HG03280 (cell line): ENCODE data around the gene SORBS1.

ENCODE experiments used
- ATAC-seq: cut with Tn5 transposase; IDR thresholded peaks from one replicate; pipeline ENCODE4 v1.9.1; 2021; ENCODE audit warnings: mild to moderate bottlenecking, moderate library complexity; ENCODE audit not compliant: unreplicated experiment

Gene SORBS1

DNA sequence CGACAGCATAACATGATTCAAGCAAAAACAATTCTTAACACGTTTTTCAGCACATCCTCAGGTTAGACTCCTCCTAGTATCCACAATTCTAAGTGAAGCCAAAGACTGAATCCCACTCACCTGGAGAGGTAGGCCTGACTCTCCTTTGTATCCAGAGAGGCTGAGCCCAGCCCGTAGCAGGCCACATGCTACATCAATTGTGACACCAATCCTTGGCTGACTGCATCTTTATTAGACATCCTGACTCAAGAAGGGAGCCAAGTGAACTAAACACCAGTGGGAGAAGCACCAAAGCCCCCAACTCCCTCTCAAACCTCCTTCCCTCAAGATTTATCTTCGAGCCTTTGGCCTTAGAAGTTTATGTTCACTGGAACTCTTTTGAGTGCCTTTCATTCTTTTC lies 144.9 kb downstream of the SORBS1 start:
- ATAC-seq: no peak

DNA sequence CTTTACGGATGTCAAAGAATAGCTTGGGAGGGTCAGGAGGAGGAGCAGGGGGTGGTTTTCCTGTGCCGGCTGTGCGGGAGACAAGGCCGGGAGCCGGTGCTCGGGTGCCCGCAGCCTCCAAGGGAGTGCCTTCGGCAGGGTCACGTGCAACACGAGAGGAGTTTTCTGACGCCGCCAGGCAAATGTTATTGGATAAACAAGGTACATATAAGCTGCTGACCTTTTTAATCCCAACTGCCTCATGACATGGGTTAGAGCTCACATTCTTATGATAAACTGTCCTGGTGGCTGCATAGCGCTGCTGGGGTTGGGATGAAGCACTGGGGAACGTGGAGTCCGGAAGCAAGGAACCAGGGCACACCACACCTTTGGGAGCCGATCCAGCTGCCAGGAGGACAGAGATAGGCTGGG lies 145.5 kb downstream of the SORBS1 start:
- no peak for ATAC-seq

DNA sequence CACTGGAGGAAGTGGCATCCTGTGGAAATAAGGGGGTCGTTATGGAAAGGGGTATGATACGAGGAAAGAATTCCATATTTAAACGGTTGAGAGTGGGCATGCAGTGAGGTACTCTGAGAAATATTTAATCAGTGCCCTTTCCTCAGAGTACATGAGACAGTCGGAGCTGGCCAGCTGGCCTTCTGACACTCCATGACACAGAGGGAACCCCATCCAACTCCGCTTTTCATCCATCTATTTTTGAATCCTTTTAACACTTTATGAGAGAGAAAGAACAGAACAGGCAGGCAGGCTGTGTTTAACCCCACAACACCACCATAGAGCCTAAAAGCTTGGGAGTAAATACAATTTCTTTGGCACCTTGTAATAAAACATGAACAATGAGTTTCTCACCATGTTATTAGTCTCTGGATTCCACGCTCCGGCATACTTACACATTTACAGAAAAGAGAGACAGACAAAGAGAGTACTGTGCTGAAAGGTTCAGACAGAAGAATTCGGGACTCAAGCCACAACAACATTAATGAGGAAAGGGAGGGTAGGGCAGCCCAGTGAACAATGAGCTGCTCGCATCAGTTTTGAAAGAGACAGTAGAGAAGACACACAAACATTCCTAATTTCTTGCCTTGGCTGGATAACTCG lies 146.2 kb downstream of the SORBS1 start:
- ATAC-seq: no peak

DNA sequence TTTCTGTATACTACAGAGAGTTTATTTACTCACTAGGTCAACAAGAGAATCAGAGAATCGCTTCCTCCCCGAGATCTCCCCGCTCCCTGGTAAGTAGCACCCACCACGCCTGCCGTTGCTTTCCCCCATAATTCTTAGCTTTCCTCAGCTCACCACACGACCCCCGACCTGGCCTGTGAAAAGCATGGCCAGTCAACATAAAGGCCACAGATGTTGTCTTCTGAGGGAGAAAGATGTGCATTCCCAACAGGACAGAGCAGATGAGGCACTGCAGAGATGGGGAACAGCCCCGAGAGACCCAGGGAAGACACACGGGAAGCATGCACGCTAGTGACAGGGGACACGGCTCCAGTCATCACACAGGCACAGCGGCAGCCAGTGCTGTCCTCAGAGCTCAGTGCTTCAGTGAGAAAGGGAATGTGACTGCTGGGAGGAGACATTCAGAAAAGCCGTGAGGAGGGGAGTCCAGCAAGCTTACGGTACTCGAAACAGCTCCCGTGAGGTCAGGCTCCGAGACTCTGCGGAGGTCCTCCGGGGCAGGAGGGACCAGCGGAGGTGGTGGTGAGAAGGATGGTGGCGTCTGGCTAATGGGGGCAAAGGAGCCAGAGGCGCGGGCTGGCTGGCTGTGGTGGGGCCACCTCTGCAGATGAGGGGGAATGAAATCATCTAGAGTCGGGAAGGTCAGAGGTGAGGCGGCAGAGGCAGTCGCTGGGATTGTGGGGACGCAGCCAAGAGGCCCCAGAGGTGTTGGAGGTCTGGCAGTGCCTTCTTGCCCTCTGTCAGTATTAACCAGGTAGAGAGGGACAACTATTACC lies 146.9 kb downstream of the SORBS1 start:
- no peak for ATAC-seq

DNA sequence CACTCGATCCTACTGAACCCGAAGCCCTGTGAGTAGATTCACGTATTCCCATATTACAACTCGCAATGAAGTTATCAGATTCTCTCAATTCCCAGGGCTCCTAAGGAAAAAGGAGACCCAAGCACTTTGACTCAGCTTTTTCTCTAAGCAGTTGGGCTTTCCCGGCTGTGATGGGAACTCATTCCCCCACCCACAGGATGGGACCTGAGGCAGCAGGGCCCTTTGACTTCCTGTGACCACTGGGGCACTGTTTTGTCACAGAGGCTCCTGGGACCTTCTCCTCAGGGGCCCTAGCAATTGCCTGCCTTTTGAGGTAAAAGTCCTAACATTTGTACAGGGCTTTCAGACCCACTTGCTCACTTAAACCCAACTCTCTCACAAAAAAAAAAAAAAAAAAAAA lies 147.6 kb downstream of the SORBS1 start:
- ATAC-seq: no peak

DNA sequence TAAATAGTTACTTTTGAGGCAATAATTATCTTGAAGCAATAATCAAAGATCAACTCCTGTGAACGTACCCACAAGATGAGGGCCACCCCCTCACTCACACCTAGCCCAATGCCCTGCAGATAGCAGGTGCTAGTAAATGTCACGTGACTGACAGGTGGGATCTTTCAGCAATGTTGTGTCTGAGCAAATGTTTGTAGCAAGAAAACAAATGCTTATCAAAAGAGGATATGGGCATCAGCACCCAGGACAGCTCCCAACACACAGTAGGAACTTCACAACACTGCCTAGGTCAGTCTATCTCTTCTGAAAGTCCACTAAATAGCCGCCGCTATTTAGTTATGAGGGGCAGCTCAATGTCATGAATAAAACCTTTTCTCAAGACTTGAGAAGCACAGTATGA lies 149.5 kb downstream of the SORBS1 start:
- ATAC-seq: no peak

DNA sequence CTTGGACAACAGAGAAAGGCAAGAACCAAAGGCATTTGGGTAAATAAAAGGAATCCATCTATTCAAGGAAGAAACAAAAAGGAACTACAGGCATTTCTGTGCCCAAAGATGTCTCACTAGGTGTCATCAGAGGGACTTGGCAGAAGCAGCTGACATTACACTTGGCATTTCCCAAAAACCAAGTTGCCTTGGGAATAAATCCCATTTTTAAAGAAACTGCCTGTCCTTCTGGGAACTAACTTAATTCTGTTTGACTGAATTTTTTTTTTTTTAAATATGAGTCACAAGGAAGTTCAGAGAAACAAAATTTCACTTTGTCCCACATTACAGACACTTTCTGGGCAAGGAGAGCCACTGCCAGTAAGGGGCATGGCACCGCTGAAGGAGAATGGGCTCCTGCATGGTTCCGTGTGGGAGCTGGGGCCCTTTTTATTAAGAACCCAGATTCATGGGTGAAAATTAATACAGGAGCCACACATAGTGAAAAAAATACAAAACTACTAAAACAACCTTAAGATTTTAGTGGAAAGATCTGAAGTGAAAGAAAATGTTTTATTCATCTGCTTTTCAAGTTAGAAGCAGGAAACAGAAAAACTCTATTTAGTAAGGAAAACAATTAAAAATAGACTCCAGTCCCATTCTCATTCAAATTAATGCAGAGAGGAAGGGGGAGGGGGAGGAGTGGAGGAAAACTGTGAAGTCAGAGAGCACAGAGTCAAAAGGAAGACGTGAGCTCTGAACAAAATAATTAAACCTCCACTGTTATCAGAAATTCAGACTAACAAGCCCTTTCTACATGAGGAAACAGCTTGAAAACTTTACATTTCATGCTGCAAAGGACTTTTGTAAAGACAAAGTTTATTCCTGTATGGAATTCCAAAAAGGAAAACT lies 151.9 kb downstream of the SORBS1 start:
- no peak for ATAC-seq

DNA sequence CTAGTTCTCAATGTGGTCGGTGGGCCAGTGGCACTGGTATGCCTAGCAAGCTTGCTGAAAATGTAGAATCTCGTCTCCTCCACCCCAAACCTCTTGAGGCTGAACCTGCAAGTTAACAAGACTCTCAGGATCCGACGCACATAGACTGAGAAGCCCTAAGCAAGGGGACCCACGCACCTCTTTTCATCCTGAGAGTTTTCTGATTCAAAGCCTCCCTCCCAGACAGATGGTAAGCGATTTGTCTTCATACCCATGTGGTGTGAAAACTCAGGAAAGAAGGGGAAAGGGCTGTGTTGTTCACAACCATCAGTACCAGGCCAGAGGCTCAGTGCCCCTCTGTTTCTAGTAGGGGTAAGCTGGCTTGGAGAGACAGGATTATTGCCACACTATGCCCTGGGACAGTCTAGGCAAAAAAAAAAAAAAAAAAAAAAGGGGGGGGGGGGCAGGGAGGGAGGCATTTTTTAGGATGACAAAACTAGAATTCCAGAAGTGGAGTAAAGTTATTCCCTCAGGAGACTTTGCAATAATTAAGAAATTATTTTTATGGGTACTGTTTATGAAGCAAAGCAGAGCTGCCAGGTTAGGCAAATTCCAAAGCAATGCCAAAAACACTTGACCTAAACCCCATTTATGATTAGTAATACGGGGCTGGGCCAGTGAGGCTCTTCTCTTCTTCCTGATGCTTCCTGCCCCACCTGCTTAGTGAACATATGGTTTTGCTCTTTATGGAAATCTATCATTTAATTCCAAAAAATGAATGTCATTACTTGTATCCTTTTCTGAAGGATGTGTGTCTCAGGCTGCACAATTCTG lies 152.8 kb downstream of the SORBS1 start:
- ATAC-seq: no peak

DNA sequence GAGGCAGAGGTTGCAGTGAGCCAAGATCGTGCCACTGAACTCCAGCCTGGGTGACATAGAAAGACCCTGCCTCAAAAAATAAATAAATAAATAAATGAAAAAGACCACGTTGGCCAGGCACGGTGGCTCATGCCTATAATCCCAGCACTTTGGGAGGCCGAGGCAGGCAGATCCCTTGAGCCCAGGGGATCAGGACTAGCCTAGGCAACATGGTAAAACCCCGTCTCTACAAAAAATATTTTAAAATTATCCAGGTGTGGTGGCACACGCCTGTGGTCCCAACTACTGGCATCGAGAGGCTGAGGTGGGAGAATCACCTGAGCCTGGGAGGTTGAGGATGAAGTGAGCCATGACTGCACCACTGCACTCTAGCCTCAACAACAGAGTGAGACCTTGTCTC lies 153.6 kb downstream of the SORBS1 start:
- ATAC-seq: no peak

DNA sequence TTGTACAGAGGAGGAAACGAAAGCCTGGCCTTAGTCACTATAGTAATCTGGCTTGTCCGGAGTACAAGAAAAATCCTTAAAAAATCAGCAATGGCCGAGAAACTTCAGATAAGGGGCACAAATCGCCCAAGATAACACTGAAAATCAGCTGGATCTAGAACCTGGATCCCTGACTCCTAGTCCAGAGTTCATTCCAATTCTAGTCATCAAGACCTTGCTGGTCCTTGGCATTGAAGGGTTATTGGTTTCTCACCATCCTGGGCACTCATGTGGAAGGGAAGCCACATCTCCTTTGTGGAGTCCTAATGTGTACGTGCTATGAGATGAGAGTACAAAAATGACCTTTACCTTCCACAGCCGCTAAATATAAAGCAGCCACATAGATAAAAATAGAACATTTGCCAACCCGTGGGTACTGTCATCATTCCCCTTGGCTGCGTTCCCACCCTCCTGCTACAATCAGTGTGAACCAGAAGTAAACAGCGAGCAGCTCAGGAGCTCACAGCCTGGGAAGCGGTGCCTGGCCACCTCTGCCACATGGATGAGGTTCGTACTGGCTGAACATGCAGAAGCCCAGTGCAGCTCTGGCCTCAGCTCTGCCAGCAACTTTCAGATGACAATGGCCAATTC lies 154.4 kb downstream of the SORBS1 start:
- no peak for ATAC-seq

DNA sequence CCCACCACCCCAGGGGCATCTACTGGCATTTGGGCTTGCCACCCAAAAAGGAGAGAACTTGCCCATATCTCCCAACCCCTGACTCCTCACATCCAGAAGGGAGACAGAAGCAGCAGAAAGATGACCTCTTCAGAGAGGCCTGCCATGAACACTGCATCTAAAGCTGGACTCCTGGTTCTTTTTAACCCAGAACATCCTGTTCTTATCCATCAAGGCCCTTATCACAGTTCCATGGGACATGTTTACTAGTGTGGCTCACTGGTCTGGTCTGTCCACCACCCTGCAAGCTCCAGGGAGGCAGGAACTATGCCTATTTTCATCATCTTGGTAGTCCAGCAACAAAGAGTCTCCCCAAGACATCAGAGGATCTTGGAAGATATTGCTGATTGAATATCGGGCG lies 155.5 kb downstream of the SORBS1 start:
- ATAC-seq: no peak

DNA sequence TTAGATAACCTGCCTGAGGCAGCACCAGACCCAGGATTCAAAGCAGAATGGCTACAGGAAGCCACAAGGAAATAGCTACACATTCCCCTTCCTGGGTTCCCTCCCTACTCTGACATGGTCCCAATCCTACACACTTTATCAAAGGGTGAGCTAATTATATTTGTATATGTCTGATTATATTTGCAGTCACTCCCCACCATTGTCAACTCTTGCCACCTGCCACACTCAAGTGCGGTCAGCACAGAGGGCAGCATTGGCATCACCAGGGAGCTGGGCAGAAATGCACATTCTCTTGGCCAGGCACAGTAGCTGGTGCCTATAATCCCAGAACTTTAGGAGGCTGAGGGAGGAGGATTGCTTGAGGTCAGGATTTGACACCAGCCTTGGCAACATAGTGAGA lies 156.3 kb downstream of the SORBS1 start:
- no peak for ATAC-seq

DNA sequence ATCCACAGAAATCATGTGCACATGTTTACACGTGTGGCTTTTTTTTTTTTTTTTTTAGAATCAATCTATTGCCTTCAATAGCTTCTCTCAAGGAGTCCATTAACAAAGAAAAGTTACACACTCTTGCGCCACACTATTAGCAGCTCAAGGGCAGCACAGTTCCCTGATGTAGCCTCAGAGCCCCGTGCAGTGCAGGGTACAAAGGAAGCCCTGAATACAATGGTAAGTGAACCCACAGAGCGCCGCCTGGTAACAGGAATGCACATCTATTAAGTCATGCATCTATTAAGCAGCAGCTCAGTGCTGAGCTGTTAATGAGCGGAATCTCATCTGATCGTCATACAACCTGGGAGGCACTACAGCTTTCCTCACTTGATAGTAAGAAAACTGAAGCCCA lies 156.7 kb downstream of the SORBS1 start:
- ATAC-seq: no peak

DNA sequence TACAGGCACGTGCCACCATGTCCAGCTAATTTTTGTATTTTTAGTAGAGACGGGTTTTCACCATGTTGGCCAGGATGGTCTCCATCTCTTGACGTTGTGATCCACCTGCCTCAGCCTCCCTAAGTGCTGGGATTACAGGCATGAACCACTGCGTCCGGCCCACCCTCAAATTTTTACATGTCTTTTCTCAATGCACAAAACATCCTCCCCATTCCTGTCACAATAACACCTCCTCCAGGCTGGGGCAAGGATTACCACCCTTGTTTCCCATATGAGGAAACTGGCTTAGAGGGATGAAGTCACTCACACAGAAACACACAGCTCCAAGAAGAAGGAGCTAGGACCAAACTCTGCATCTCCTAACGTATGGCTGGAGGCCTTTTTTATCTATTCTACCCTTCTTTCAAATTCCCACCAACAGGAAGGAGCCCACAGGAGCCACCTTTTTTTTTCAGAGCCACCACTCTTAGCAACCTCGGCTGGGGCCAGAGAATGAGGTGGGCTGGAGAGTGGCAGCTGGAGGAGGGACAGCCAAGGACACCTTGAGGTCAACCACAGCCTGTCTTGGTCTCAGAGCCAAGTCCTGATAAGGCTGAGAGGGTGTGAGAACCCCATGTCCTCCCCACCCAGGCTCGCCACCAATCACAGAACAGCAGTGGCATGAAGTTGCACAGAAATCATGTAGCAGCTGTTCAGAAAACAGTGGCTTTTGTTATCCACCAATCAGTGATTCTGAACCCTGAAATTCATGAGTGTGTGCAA lies 157.3 kb downstream of the SORBS1 start:
- no peak for ATAC-seq

DNA sequence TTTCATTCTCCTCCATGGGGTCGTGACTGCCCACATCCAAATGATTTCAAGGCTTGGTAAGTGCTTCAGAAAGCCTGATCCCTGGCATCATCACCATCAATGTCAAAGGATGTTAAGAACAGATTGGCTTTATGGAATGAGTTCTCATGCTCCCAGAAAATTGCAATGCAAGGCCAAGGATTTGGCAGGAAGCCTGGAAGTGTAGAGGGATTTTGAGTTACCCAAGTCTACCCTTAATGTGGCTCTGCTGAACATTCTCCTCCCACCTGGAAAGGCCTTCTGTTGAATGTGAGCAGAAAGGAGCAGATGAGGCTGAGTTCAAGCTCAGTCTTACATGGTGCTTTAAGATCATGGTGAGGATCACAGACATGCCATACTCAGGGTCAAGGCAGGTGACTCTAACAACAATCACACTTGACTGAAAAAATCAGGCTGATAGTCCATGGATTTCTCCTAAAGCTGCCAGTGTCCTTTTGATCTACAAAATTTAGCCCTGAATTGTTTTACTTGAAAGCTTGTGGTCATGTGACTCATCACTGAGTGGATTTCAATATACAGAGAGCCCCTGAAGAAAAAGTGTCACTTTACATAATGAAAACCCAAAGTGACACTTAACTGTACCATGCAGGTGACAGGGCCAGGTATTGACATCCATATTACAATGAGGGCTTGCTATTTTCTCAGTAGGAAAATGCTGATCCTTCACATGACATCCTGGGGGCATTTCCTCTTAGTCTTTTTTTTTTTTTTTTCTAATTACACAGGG lies 159.3 kb downstream of the SORBS1 start:
- no peak for ATAC-seq

DNA sequence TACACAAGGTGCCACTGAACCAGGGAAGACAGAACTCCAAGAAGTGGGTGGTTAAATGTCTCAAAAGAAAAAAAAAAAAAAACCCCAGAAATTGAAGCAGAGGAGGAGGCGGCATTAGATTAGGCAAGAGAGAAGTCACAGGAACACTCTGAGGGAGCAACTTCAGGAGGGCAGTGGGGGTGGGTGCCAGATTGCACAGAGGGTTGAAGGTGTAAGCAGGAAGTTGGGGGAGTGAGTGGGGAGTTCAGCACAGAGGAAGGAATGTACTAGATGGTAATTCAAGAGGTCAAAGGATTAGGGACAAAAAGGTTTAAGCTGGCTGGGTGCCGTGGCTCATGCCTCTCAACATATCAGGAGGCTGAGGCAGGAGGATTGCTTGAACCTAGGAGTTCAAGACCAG lies 160.4 kb downstream of the SORBS1 start:
- no peak for ATAC-seq

DNA sequence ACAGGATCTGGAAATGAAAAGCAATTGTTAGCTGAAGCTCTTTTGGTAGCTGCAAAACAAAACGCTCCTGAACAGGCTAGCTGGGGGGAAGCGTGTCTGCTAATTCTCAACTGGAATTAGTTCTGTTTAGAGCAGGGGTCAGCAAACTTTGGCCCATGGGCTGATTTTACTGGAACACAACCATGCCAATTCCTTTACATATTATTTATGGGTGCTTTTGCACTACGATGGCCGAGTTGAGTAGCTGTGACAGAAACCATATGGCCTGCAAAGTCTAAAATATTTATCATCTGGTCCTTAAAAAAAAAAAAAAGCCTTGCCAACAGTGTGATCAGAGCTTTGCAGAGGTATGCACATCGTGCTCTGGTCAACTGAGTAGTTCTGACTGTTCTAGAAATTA lies 162.0 kb downstream of the SORBS1 start:
- ATAC-seq: no peak

DNA sequence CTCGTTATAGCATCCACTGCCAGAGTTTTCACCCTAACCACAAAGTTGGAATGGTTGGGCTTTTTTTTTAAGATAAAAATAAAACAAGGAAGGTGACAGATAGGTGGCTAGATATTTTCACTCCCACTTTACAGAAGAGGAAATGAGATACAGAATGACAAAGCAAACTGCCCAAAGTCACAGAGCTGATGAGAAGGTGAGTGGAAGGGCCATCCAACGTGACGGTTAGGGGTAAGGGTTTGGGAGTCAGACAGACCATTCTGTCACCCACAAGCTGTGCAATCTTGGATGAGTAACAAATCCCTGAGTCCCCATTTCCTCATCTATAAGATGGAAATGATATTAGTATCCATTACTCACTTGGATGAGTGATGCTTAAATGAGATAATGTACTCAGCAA lies 163.4 kb downstream of the SORBS1 start:
- no peak for ATAC-seq

DNA sequence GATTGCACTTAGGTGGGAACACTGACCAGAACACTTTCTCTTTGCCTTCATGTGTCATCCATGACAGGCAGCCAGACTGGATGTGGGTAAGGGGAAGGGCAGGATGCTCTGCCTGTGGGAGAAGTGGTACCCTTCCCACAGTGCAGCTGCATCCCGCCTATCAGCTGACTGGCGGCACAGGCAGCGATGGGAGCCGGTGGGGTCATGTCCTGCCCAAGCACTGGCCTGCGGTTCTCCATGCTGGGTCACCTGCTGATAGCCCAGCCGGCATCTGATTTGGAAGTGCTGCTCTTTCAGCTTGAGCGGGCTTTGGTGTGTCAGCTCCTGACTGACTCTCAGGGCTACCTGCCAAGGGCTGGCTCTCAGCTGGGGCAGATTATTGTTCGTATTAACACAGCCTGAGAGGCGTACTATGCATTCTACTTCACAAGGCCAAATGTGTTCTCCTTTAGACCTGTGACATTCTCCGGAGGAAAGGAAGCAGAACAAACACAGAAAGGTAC lies 165.2 kb downstream of the SORBS1 start:
- no peak for ATAC-seq
